ENCODE results near the gene KLHL28. TPM values are rescaled to one million over a fixed set of nuclear protein-coding genes. Genes with fewer than 3 reads are reported as not detected.

KLHL28 gene
- total and polyA plus RNA-seq, 12 donors: 1.5 to 17.8 (median 9.6) TPM

- H3K27ac ChIP-seq: no peak overlapping the region
- WGBS, 4 donors: 92 to 97% (median 96%) methylated on average over 6 of the region's 6 CpGs
- intact Hi-C loops (cut with DNase I): no loop called here
- no peak overlapping the region for H3K4me3 ChIP-seq
- no peak for DNase-seq
- H3K9me3 ChIP-seq (replicated peaks in 1 of 3): no peaks in the 10 kb centered on the region
- TF ChIP-seq POLR2A (IDR thresholded peaks at IDR 0.05): no peak
- TF ChIP-seq, protein P1, sequence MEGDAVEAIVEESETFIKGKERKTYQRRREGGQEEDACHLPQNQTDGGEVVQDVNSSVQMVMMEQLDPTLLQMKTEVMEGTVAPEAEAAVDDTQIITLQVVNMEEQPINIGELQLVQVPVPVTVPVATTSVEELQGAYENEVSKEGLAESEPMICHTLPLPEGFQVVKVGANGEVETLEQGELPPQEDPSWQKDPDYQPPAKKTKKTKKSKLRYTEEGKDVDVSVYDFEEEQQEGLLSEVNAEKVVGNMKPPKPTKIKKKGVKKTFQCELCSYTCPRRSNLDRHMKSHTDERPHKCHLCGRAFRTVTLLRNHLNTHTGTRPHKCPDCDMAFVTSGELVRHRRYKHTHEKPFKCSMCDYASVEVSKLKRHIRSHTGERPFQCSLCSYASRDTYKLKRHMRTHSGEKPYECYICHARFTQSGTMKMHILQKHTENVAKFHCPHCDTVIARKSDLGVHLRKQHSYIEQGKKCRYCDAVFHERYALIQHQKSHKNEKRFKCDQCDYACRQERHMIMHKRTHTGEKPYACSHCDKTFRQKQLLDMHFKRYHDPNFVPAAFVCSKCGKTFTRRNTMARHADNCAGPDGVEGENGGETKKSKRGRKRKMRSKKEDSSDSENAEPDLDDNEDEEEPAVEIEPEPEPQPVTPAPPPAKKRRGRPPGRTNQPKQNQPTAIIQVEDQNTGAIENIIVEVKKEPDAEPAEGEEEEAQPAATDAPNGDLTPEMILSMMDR (IDR thresholded peaks at IDR 0.05): no peak
- H3K36me3 ChIP-seq (replicated peaks in 1 of 2): peaks cover 0 to 15% of the 10 kb centered on the region in 2 donors
- no peaks in the 10 kb centered on the region for H3K4me1 ChIP-seq (replicated peaks in 1 of 2)
- H3K27me3 ChIP-seq: no peaks in the 10 kb centered on the region
Measured at GRCh38 chr14:44940944-44941343, 20.8 kb downstream of the KLHL28 start.

GRCh38 chr14:44940211-44940610 lies 21.5 kb downstream of the KLHL28 start:
- TF ChIP-seq, protein P1 (IDR thresholded peaks at IDR 0.05): no peak
- no peak for TF ChIP-seq POLR2A (IDR thresholded peaks at IDR 0.05)
- H3K27ac ChIP-seq: no peak overlapping the region
- no peak overlapping the region for H3K4me3 ChIP-seq
- peaks cover 0 to 7% of the 10 kb centered on the region in 2 donors for H3K36me3 ChIP-seq (replicated peaks in 1 of 2)
- no peak for DNase-seq
- no peaks in the 10 kb centered on the region for H3K4me1 ChIP-seq (replicated peaks in 1 of 2)
- no peaks in the 10 kb centered on the region for H3K9me3 ChIP-seq (replicated peaks in 1 of 3)
- H3K27me3 ChIP-seq: no peaks in the 10 kb centered on the region
- intact Hi-C loops (cut with DNase I): no loop called here

- Histone ChIP-seq H3K27me3 (no peaks in the 10 kb centered on the region), H3K27ac (no peak overlapping the region), H3K4me1 (replicated peaks in 1 of 2) (no peaks in the 10 kb centered on the region), H3K36me3 (replicated peaks in 1 of 2) (peaks cover 0 to 5% of the 10 kb centered on the region in 2 donors), H3K9me3 (replicated peaks in 1 of 3) (no peaks in the 10 kb centered on the region), H3K4me3 (no peak overlapping the region)
- WGBS, 4 donors: 90 to 100% (median 97%) methylated on average over 2 of the region's 2 CpGs
- intact Hi-C loops (cut with DNase I): no loop called here
- TF ChIP-seq, protein P1 (IDR thresholded peaks at IDR 0.05): no peak
- TF ChIP-seq POLR2A (IDR thresholded peaks at IDR 0.05): no peak
- no peak for DNase-seq
Measured at GRCh38 chr14:44937547-44937946, 24.2 kb downstream of the KLHL28 start.

- Histone ChIP-seq H3K27ac (no peak overlapping the region), H3K4me1 (replicated peaks in 1 of 2) (no peaks in the 10 kb centered on the region), H3K36me3 (replicated peaks in 1 of 2) (no peaks in the 10 kb centered on the region), H3K4me3 (no peak overlapping the region), H3K27me3 (no peaks in the 10 kb centered on the region), H3K9me3 (replicated peaks in 1 of 3) (no peaks in the 10 kb centered on the region)
- intact Hi-C loops (cut with DNase I): no loop called here
- WGBS, 4 donors: 91 to 95% (median 93%) methylated on average over 2 of the region's 2 CpGs
- TF ChIP-seq POLR2A (IDR thresholded peaks at IDR 0.05): no peak
- TF ChIP-seq, protein P1 (IDR thresholded peaks at IDR 0.05): no peak
- DNase-seq: no peak
Measured at GRCh38 chr14:44935155-44935554, 26.6 kb downstream of the KLHL28 start.
